Naive thymus-derived CD4-positive, alpha-beta T cell (primary cell): Measurements from ENCODE around the gene SPARCL1. TPM values are rescaled to one million over a fixed set of nuclear protein-coding genes. Genes with fewer than 3 reads are reported as not detected.

ENCODE experiments used
- ATAC-seq: fragments of 150-1000 bp; cut with Tn5 transposase; 2 replicates; pipeline ENCODE4 v1.10.0; 2021; ENCODE audit warnings: mild to moderate bottlenecking, moderate library complexity
- CTCF ChIA-PET: fragments of 350-600 bp; sonication (Branson Sonifier 250); formaldehyde crosslinking; loops from one replicate; lab custom pipeline; 2021; ENCODE audit warnings: antibody characterized with exemption; lab: Charles Lee
- POLR2A ChIA-PET: fragments of 350-600 bp; sonication (Branson Sonifier 250); formaldehyde crosslinking; loops from one replicate; lab custom pipeline; 2021; ENCODE audit warnings: antibody characterized with exemption, inconsistent platforms; lab: Charles Lee
- DNase-seq, 9 donors: peaks; one replicate each; pipeline versions ENCODE4 v3.0.0 to v3.0.0-alpha.2; 2020 to 2022; ENCODE audit warnings: mixed read lengths in 1 of 9
- H3K27ac ChIP-seq: one replicate; pipeline ENCODE4 v1.7.0; 2013; ENCODE audit warnings: mild to moderate bottlenecking, low read depth, low read length, moderate library complexity
- H3K27me3 ChIP-seq, 2 donors: one replicate each; pipeline ENCODE4 v1.7.0; 2013; ENCODE audit warnings: low read length in 2 of 2, mild to moderate bottlenecking in 2 of 2, moderate library complexity in 2 of 2; ENCODE audit not compliant: control insufficient read depth in 2 of 2, insufficient read depth in 2 of 2
- H3K36me3 ChIP-seq, 3 experiments: 1 replicate in 2 of 3; 2 replicates in 1 of 3; pipeline ENCODE4 v1.7.0; 2013; ENCODE audit warnings: low read length in 3 of 3, mild to moderate bottlenecking in 3 of 3, moderate library complexity in 1 of 3; ENCODE audit not compliant: insufficient read depth in 3 of 3, control insufficient read depth in 2 of 3
- H3K4me1 ChIP-seq, 2 donors: one replicate each; pipeline ENCODE4 v1.7.0; 2013; ENCODE audit warnings: low read length in 2 of 2, mild to moderate bottlenecking in 2 of 2, moderate library complexity in 1 of 2; ENCODE audit not compliant: control insufficient read depth in 2 of 2, insufficient read depth in 2 of 2
- H3K4me3 ChIP-seq: 2 replicates; pipeline ENCODE4 v1.7.0; 2013; ENCODE audit warnings: mild to moderate bottlenecking, low read length
- H3K9me3 ChIP-seq, 3 experiments: 1 replicate in 2 of 3; 2 replicates in 1 of 3; pipeline ENCODE4 v1.7.0; 2013; ENCODE audit warnings: low read length in 3 of 3; ENCODE audit not compliant: control insufficient read depth in 2 of 3
- H3K27ac Mint-ChIP-seq, 9 donors: one replicate each; pipeline ENCODE4 v1.8.0; 2020 to 2022; ENCODE audit warnings: mixed read lengths in 9 of 9, mild to moderate bottlenecking in 8 of 9, moderate library complexity in 5 of 9, inconsistent platforms in 2 of 9
- H3K27me3 Mint-ChIP-seq, 5 donors: one replicate each; pipeline ENCODE4 v1.8.0; 2021 to 2022; ENCODE audit warnings: mixed read lengths in 5 of 5, mild to moderate bottlenecking in 1 of 5
- H3K36me3 Mint-ChIP-seq, 5 donors: one replicate each; pipeline ENCODE4 v1.8.0; 2020 to 2022; ENCODE audit warnings: mixed read lengths in 5 of 5, mild to moderate bottlenecking in 3 of 5, inconsistent platforms in 1 of 5
- H3K4me1 Mint-ChIP-seq, 7 donors: one replicate each; pipeline ENCODE4 v1.8.0; 2020 to 2022; ENCODE audit warnings: mixed read lengths in 7 of 7, mild to moderate bottlenecking in 3 of 7, inconsistent platforms in 1 of 7
- H3K4me3 Mint-ChIP-seq, 10 donors: one replicate each; pipeline ENCODE4 v1.8.0; 2020 to 2022; ENCODE audit warnings: mild to moderate bottlenecking in 10 of 10, mixed read lengths in 10 of 10, moderate library complexity in 6 of 10, inconsistent platforms in 2 of 10
- H3K9me3 Mint-ChIP-seq, 11 donors: one replicate each; pipeline ENCODE4 v1.8.0; 2020 to 2022; ENCODE audit warnings: mixed read lengths in 11 of 11, mild to moderate bottlenecking in 4 of 11, inconsistent platforms in 1 of 11, moderate library complexity in 1 of 11
- intact Hi-C, 2 donors: fragments of 100-400 bp; cut with micrococcal nuclease; formaldehyde crosslinking; loops; one replicate each; pipeline ENCODE4 v1.15.1; 2023
- polyA plus RNA-seq, 2 donors: library from polyadenylated mRNA; unstranded; fragments of 300-500 nt; fragmentation: Illumina TruSeq; gene quantifications; one replicate each; pipeline ENCODE4 v1.2.3, GENCODE V29; 2021
- total RNA-seq, 6 experiments: library from RNA in 5 of 6; stranded (reverse) in 5 of 6; gene quantifications; 1 replicate in 5 of 6; 2 replicates in 1 of 6; pipeline ENCODE4 v1.2.3 and lab custom pipeline; 2021 to 2026

SPARCL1 gene
- total and polyA plus RNA-seq, 7 experiments from 2014 or later, result not detected

DNA sequence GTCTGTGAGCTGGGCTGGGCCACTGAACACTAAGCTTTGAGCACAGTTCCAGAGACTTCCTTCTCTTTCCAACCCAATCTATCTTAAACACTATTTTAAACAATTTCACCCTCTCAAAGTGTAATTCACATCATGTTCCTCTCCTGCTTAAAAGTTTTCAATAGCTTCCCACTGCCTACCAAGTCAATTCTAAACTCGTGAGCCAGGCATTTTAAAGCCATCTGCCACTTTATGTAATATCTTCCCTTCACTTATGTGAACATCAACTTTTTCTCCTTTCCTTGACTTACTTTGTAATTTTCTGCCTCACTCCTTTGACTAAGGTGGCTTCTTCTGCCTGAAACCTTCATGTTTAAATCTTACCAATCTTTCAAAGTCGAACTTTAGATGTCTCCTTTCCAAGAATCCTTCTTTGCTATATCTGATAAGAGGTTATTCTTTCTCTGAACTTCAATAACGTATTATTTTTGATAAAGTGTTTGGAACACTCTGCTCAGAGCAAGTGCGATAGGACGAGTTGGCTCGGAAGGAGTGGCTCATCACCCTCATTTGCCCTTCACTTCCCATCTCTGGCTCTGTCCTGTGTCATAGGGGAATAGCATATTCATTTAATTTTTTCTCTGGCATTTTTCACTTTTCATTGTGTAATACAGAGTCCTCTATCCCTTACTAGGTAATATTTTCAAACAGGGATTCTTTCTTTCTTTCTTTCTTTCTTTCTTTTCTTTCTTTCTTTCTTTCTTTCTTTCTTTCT, 13.0 kb upstream of the SPARCL1 start:
- Histone ChIP-seq H3K27ac (no peak overlapping the region), H3K27me3 (no peaks in the 10 kb centered on the region), H3K4me1 (no peaks in the 10 kb centered on the region), H3K9me3 (no peaks in the 10 kb centered on the region), H3K36me3 (no peaks in the 10 kb centered on the region), H3K4me3 (no peak overlapping the region)
- Mint-ChIP-seq H3K27ac (no peak overlapping the region), H3K4me3 (no peak overlapping the region), H3K36me3 (no peaks in the 10 kb centered on the region), H3K27me3 (peaks cover 1 to 12% (median 8%) of the 10 kb centered on the region in 5 donors), H3K4me1 (no peaks in the 10 kb centered on the region), H3K9me3 (peaks cover 0 to 3% (median 0%) of the 10 kb centered on the region in 11 donors)
- CTCF ChIA-PET, result no interaction called here
- POLR2A ChIA-PET, result no interaction called here
- intact Hi-C loops, result no loop called here
- DNase-seq (no peak), ATAC-seq (no peak)

DNA sequence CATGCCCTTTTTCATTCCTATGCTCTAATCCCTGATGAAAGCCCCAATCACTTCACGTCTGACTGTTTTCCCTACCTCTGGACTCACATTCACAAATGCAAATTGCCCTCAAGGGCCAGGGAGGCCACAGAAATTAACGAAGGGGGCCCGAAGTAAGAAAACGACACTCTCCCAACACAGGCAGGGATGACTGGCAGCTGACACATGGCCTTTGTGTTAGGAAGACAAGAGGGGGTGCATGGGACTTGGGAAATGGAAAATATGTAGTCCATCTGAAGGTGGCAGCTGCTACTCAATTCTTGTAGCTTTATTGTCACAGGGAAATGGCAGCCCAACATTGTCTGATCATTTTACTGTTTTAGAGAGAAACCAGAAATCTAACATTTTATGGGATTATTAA, 12.3 kb upstream of the SPARCL1 start:
- intact Hi-C loops, result no loop called here
- Mint-ChIP-seq H3K4me1 (no peaks in the 10 kb centered on the region), H3K4me3 (no peak overlapping the region), H3K9me3 (peaks cover 0 to 4% (median 0%) of the 10 kb centered on the region in 11 donors), H3K36me3 (no peaks in the 10 kb centered on the region), H3K27me3 (peaks cover 1 to 9% (median 8%) of the 10 kb centered on the region in 5 donors), H3K27ac (no peak overlapping the region)
- ChIA-PET CTCF (interaction anchor here (0.7 kb wide), 1 partner anchor 1425 kb away, joined by 3 read pairs; no protein-coding TSS in a partner anchor), POLR2A (no interaction called here)
- H3K36me3 ChIP-seq, result no peaks in the 10 kb centered on the region
- H3K4me3 ChIP-seq, result no peak overlapping the region
- no peaks in the 10 kb centered on the region for H3K27me3 ChIP-seq
- ATAC-seq (no peak), DNase-seq (no peak)
- no peaks in the 10 kb centered on the region for H3K9me3 ChIP-seq
- no peaks in the 10 kb centered on the region for H3K4me1 ChIP-seq
- no peak overlapping the region for H3K27ac ChIP-seq

DNA sequence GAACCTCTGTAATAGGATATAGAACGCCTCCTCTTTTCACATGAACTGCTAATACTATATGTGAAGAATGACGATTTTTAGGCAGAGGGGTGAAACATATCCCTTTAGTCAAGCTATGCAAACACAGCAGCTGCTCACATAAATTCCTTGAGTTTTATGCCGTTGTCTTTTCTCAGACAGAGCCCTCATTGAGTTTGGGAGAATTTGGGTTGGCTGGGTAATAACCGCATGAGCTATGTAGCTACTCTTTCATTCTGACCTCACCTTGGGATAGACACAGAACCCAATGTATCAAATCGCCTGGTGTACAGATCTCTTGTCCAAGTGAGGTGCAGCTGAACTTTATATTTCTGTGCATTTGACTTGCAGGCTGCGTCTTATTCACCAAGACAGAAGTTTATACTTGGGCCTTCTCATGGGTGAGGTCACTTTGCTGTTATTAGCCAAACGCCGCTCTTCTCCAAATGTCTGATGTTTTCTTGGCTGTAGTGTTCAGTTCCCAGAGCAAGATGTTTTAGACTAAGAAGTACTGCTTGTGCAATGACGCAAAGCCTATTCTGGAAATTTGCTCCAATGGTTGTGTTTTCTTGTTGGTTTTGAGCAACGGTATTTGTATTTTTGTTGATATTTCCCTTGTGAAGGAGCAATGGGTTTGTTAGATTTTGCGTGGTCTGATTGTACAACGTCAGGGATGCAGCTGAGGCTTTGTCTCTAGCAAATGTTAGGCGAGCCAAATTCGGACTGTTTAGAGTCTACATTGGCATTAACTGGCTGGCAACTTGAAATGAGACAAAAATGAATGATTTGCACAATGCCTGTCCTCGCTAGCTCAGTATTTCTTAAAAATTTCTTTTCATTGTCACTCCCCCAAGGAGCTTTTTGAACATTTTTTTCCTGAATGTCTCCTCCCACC, 11.2 kb upstream of the SPARCL1 start:
- H3K4me1 Mint-ChIP-seq, result no peaks in the 10 kb centered on the region
- Histone ChIP-seq H3K27me3 (no peaks in the 10 kb centered on the region), H3K4me1 (no peaks in the 10 kb centered on the region), H3K27ac (no peak overlapping the region), H3K9me3 (no peaks in the 10 kb centered on the region), H3K4me3 (no peak overlapping the region), H3K36me3 (no peaks in the 10 kb centered on the region)
- CTCF ChIA-PET, result interaction anchor here (0.7 kb wide), 1 partner anchor 1426 kb away, joined by 3 read pairs; no protein-coding TSS in a partner anchor
- POLR2A ChIA-PET, result no interaction called here
- no peak for ATAC-seq
- no peaks in the 10 kb centered on the region for H3K36me3 Mint-ChIP-seq
- no peak overlapping the region for H3K4me3 Mint-ChIP-seq
- H3K27me3 Mint-ChIP-seq, result peaks cover 1 to 9% (median 7%) of the 10 kb centered on the region in 5 donors
- no peak overlapping the region for H3K27ac Mint-ChIP-seq
- DNase-seq, result no peak
- H3K9me3 Mint-ChIP-seq, result peaks cover 0 to 4% (median 0%) of the 10 kb centered on the region in 11 donors
- intact Hi-C loops, result no loop called here

DNA sequence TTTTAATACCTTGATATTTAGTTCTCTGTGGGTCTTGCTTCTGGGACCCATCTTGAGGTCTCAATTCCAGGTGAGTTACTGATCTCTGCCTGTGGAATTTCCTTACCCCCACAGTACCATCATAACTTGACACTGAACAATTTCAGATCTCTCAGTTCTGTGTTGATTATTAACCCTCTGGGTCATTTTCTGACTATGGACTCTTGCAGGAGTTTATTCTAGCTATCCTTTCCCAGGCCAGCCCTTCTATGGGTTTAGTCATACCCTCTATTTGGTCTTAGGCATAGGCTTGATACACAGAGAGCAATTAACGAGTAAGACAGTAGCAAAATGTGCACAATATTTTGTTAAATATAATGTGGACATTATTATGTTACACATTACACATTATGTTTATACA, 3.7 kb upstream of the SPARCL1 start:
- ChIA-PET CTCF (no interaction called here), POLR2A (no interaction called here)
- intact Hi-C loops, result no loop called here
- Histone ChIP-seq H3K36me3 (no peaks in the 10 kb centered on the region), H3K27ac (no peak overlapping the region), H3K4me1 (no peaks in the 10 kb centered on the region), H3K9me3 (no peaks in the 10 kb centered on the region), H3K4me3 (no peak overlapping the region), H3K27me3 (no peaks in the 10 kb centered on the region)
- DNase-seq (no peak), ATAC-seq (no peak)
- Mint-ChIP-seq H3K4me1 (no peaks in the 10 kb centered on the region), H3K9me3 (peaks cover 0 to 4% (median 0%) of the 10 kb centered on the region in 11 donors), H3K27ac (no peak overlapping the region), H3K27me3 (peaks cover 0 to 8% (median 4%) of the 10 kb centered on the region in 5 donors), H3K4me3 (no peak overlapping the region), H3K36me3 (no peaks in the 10 kb centered on the region)

DNA sequence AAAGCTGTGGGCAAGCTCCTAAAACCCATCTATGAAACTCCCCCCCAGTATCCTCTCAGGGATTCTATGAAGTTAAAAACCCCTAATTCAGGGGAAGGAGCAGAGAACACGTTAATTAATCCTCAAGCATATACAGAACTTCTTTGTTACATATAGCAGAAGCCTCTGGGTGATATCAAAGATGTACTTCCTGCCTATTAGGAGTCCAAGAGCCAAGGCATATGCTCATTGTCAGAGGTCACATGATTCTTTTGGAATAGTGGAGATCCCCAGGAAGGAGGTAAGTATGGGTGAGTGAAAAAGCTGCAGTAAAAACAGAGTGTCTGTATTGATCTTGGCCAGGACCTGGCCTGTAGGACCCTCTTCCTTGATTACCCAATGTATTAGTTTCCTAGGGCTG, 2.9 kb upstream of the SPARCL1 start:
- Mint-ChIP-seq H3K27me3 (peaks cover 0 to 11% (median 4%) of the 10 kb centered on the region in 5 donors), H3K27ac (no peak overlapping the region), H3K9me3 (peaks cover 0 to 2% (median 0%) of the 10 kb centered on the region in 11 donors), H3K4me1 (no peaks in the 10 kb centered on the region), H3K36me3 (no peaks in the 10 kb centered on the region), H3K4me3 (no peak overlapping the region)
- intact Hi-C loops, result no loop called here
- Histone ChIP-seq H3K9me3 (no peaks in the 10 kb centered on the region), H3K36me3 (no peaks in the 10 kb centered on the region), H3K4me1 (no peaks in the 10 kb centered on the region), H3K27ac (no peak overlapping the region), H3K27me3 (no peaks in the 10 kb centered on the region), H3K4me3 (no peak overlapping the region)
- DNase-seq (no peak), ATAC-seq (no peak)
- CTCF ChIA-PET, result interaction anchor here (0.7 kb wide), 1 partner anchor 26 kb away, joined by 3 read pairs; no protein-coding TSS in a partner anchor
- POLR2A ChIA-PET, result no interaction called here

DNA sequence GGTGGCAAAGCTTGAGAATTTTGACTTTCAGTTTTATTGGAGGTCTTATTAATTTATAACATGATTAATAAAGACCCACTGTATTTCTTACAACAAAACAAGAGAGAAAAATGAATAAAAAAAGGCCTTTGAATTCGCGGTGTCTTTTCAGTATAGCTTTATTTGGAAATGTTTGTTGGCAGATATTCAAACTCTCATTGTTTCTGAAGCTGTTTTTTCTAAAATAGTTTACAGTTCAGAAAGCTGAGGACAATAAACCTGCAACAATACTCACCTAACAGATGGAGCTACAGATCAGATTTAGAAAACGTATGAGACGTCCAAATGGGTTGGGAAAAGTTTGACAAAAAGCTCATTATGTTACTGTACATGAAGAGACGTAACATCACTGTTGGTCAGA, 2.4 kb upstream of the SPARCL1 start:
- Histone ChIP-seq H3K36me3 (no peaks in the 10 kb centered on the region), H3K4me3 (no peak overlapping the region), H3K9me3 (no peaks in the 10 kb centered on the region), H3K4me1 (no peaks in the 10 kb centered on the region), H3K27ac (no peak overlapping the region), H3K27me3 (no peaks in the 10 kb centered on the region)
- ChIA-PET CTCF (interaction anchor here (0.7 kb wide), 1 partner anchor 27 kb away, joined by 3 read pairs; no protein-coding TSS in a partner anchor), POLR2A (no interaction called here)
- no peaks in the 10 kb centered on the region for H3K36me3 Mint-ChIP-seq
- peaks cover 0 to 2% (median 0%) of the 10 kb centered on the region in 11 donors for H3K9me3 Mint-ChIP-seq
- ATAC-seq, result no peak
- no peaks in the 10 kb centered on the region for H3K4me1 Mint-ChIP-seq
- no peak for DNase-seq
- no peak overlapping the region for H3K4me3 Mint-ChIP-seq
- intact Hi-C loops, result no loop called here
- peaks cover 0 to 11% (median 4%) of the 10 kb centered on the region in 5 donors for H3K27me3 Mint-ChIP-seq
- no peak overlapping the region for H3K27ac Mint-ChIP-seq
